SK-N-SH (cell line): ENCODE measurements around the gene ARMC7. TPM values are rescaled to one million over a fixed set of nuclear protein-coding genes. Genes with fewer than 3 reads are reported as not detected.
A peak's percentile ranks its signal among the peaks of the same experiment; 100 is the strongest.

Experiments
- CTCF ChIA-PET: fragments of 300-600, 350-600 bp; formaldehyde crosslinking; extraction: SDS; loops from one replicate; lab custom pipeline; 2021; lab: Yijun Ruan, JAX
- POLR2A ChIA-PET: fragments of 350-600 bp; sonication (Branson Sonifier 250); formaldehyde crosslinking; extraction: SDS; loops from one replicate; lab custom pipeline; 2020; ENCODE audit warnings: antibody characterized with exemption, inconsistent platforms; lab: Yijun Ruan, JAX
- DNase-seq: peaks from one replicate; pipeline ENCODE4 v3.0.0; 2012
- H2AFZ ChIP-seq: fragments of 200-600 bp; sonication (generic); 2 replicates; pipeline ENCODE4 v1.8.1; 2016; ENCODE audit warnings: antibody characterized with exemption, mild to moderate bottlenecking, low read depth
- H3F3A ChIP-seq: fragments of 200-600 bp; sonication (generic); replicated peaks from 2 replicates; pipeline ENCODE3; 2016; ENCODE audit warnings: antibody characterized with exemption, mild to moderate bottlenecking; ENCODE audit not compliant: insufficient read depth
- H3K27ac ChIP-seq, 2 experiments: fragments of 200-500 bp in 1 of 2; fragments of 200-600 bp in 1 of 2; sonication (Bioruptor generic) in 1 of 2; sonication (generic), shearing (Covaris generic) in 1 of 2; 2 replicates each; pipeline versions ENCODE4 v1.5.1 to v1.6.1; 2014 to 2016; ENCODE audit warnings: low read depth in 2 of 2, inconsistent platforms in 1 of 2, low read length in 1 of 2, mild to moderate bottlenecking in 1 of 2, mixed read lengths in 1 of 2
- H3K27me3 ChIP-seq: fragments of 200-600 bp; sonication (generic), shearing (Covaris generic); 2 replicates; pipeline ENCODE4 v1.6.1; 2016; ENCODE audit warnings: mixed run types; ENCODE audit not compliant: insufficient read depth
- H3K36me3 ChIP-seq, 2 experiments: fragments of 200-500 bp in 1 of 2; fragments of 200-600 bp in 1 of 2; sonication (Bioruptor generic) in 1 of 2; sonication (generic) in 1 of 2; replicated peaks in 1 of 2; 2 replicates each; pipeline versions ENCODE3 to v1.5.1; 2014 to 2016; ENCODE audit warnings: low read length in 1 of 2, mild to moderate bottlenecking in 1 of 2; ENCODE audit not compliant: insufficient read depth in 2 of 2, control insufficient read depth in 1 of 2
- H3K4me1 ChIP-seq, 2 experiments: fragments of 200-500 bp in 1 of 2; fragments of 200-600 bp in 1 of 2; sonication (Bioruptor generic) in 1 of 2; sonication (generic), shearing (Covaris generic) in 1 of 2; 2 replicates each; pipeline versions ENCODE4 v1.5.1 to v1.6.1; 2014 to 2016; ENCODE audit warnings: low read depth in 1 of 2, low read length in 1 of 2, mixed run types in 1 of 2; ENCODE audit not compliant: insufficient read depth in 2 of 2, control insufficient read depth in 1 of 2
- H3K4me2 ChIP-seq: fragments of 200-600 bp; sonication (generic), shearing (Covaris generic); 2 replicates; pipeline ENCODE4 v1.6.1; 2017; ENCODE audit warnings: mixed run types
- H3K4me3 ChIP-seq, 2 experiments: fragments of 200-500 bp in 1 of 2; fragments of 200-600 bp in 1 of 2; sonication (Bioruptor generic) in 1 of 2; sonication (generic), shearing (Covaris generic) in 1 of 2; 2 replicates each; pipeline versions ENCODE4 v1.5.1 to v1.8.1; 2014 to 2016; ENCODE audit warnings: low read depth in 2 of 2, inconsistent platforms in 1 of 2, low read length in 1 of 2, mild to moderate bottlenecking in 1 of 2, mixed read lengths in 1 of 2, moderate library complexity in 1 of 2
- H3K79me2 ChIP-seq: fragments of 200-600 bp; sonication (generic); 2 replicates; pipeline ENCODE4 v1.8.1; 2017; ENCODE audit warnings: mild to moderate bottlenecking; ENCODE audit not compliant: insufficient read depth
- H3K9ac ChIP-seq: fragments of 200-600 bp; sonication (generic); 2 replicates; pipeline ENCODE4 v1.6.1; 2017; ENCODE audit warnings: mixed run types
- H3K9me2 ChIP-seq: fragments of 200-600 bp; sonication (generic); 2 replicates; pipeline ENCODE4 v1.6.1; 2017; ENCODE audit warnings: mixed run types
- H3K9me3 ChIP-seq: fragments of 200-600 bp; sonication (generic); 2 replicates; pipeline ENCODE4 v1.6.1; 2017; ENCODE audit warnings: mixed run types, mild to moderate bottlenecking, moderate library complexity
- H4K20me1 ChIP-seq: fragments of 200-600 bp; sonication (generic); 2 replicates; pipeline ENCODE4 v1.6.1; 2017; ENCODE audit warnings: mild to moderate bottlenecking, mixed run types; ENCODE audit not compliant: insufficient read depth
- ELF1 ChIP-seq: IDR thresholded peaks from 2 replicates; pipeline ENCODE4 v1.4.0; 2012
- EP300 ChIP-seq, 2 experiments: IDR thresholded peaks; 2 replicates each; pipeline versions ENCODE4 v1.4.0 to v1.6.1; 2012; ENCODE audit warnings: borderline replicate concordance in 1 of 2, low read depth in 1 of 2, low read length in 1 of 2
- FOSL2 ChIP-seq: IDR thresholded peaks from 2 replicates; pipeline ENCODE4 v1.4.0; 2012; ENCODE audit warnings: low read depth, mild to moderate bottlenecking, moderate library complexity, borderline replicate concordance
- FOXM1 ChIP-seq: IDR thresholded peaks from 2 replicates; pipeline ENCODE4 v1.4.0; 2012; ENCODE audit warnings: low read depth, mild to moderate bottlenecking
- GATA2 ChIP-seq: sonication (generic); formaldehyde crosslinking; IDR thresholded peaks from 2 replicates; pipeline ENCODE4 v1.5.0; 2020; ENCODE audit warnings: mild to moderate bottlenecking, missing genetic modification reagents
- JUND ChIP-seq: IDR thresholded peaks from 2 replicates; pipeline ENCODE4 v1.4.0; 2012
- MAX ChIP-seq: IDR thresholded peaks from 2 replicates; pipeline ENCODE4 v1.4.0; 2012; ENCODE audit warnings: low read depth
- MEF2A ChIP-seq: IDR thresholded peaks from 2 replicates; pipeline ENCODE4 v1.4.0; 2012; ENCODE audit warnings: low read depth, borderline replicate concordance
- MXI1 ChIP-seq: IDR thresholded peaks from 2 replicates; pipeline ENCODE4 v1.6.1; 2012; ENCODE audit warnings: mild to moderate bottlenecking, low read depth, low read length, improper control_type of control experiment
- POLR2AphosphoS5 ChIP-seq: IDR thresholded peaks from 2 replicates; pipeline ENCODE4 v1.6.1; 2012; ENCODE audit warnings: low read depth, low read length
- RAD21 ChIP-seq: IDR thresholded peaks from 2 replicates; pipeline ENCODE4 v1.6.1; 2012; ENCODE audit warnings: mild to moderate bottlenecking, low read length
- REST ChIP-seq: IDR thresholded peaks from 2 replicates; pipeline ENCODE4 v1.6.1; 2012; ENCODE audit warnings: mild to moderate bottlenecking, low read depth, low read length, moderate library complexity
- RXRA ChIP-seq: IDR thresholded peaks from 2 replicates; pipeline ENCODE4 v1.4.0; 2012; ENCODE audit warnings: low read depth, mild to moderate bottlenecking, borderline replicate concordance
- SIN3A ChIP-seq: IDR thresholded peaks from 2 replicates; pipeline ENCODE4 v1.6.1; 2012; ENCODE audit warnings: low read depth, mild to moderate bottlenecking, low read length, moderate library complexity, borderline replicate concordance
- SMC3 ChIP-seq: IDR thresholded peaks from 2 replicates; pipeline ENCODE4 v1.6.1; 2012; ENCODE audit warnings: low read depth, low read length, improper control_type of control experiment
- TCF12 ChIP-seq: IDR thresholded peaks from 2 replicates; pipeline ENCODE4 v1.4.0; 2012
- TEAD4 ChIP-seq: IDR thresholded peaks from 2 replicates; pipeline ENCODE4 v1.4.0; 2012; ENCODE audit warnings: mild to moderate bottlenecking, borderline replicate concordance; ENCODE audit not compliant: insufficient read depth
- YY1 ChIP-seq: IDR thresholded peaks from 2 replicates; pipeline ENCODE4 v1.4.0; 2012; ENCODE audit warnings: low read depth, mild to moderate bottlenecking
- WGBS: methylation state at CpG from one replicate; pipeline ENCODE4 v1.1.6; 2017; ENCODE audit warnings: low lambda C conversion rate; 5-methylcytosine and 5-hydroxymethylcytosine counted together
- polyA plus RNA-seq, 3 experiments: library from polyadenylated mRNA; depleted of rRNA; stranded (reverse); fragments of >200 nt; gene quantifications; 2 replicates each; pipeline ENCODE4 v1.2.3, GENCODE V29; 2012
- TF ChIP-seq, protein P1 (sequence below): IDR thresholded peaks from 2 replicates; pipeline ENCODE4 v1.4.0; 2012; ENCODE audit warnings: low read depth, borderline replicate concordance
- TF ChIP-seq, protein P2 (sequence below): fragments of 200-600 bp; sonication (generic); IDR thresholded peaks from 2 replicates; pipeline ENCODE4 v1.6.1; 2017; ENCODE audit warnings: antibody characterized with exemption, mild to moderate bottlenecking, moderate library complexity
- TF ChIP-seq, protein P3 (sequence below): IDR thresholded peaks from 2 replicates; pipeline ENCODE4 v1.4.0; 2012; ENCODE audit warnings: low read depth, borderline replicate concordance
- TF ChIP-seq, protein P4 (sequence below): fragments of 150-350 bp; IDR thresholded peaks from 2 replicates; pipeline ENCODE4 v1.6.1; 2017; ENCODE audit warnings: antibody characterized with exemption, low read length, low read depth, borderline replicate concordance

ARMC7 gene
- polyA plus RNA-seq, 1 of the 3 experiments (the other 2 are of a cell fraction), result 10.8 TPM

- Histone ChIP-seq H3F3A (peaks cover 15% of the 10 kb centered on the region), H3K79me2 (peaks cover 21% of the 10 kb centered on the region; the same call in 1 of the 2 replicates), H3K4me1 (peaks cover 0 to 15% of the 10 kb centered on the region in 2 experiments; a peak in 1 of 4 replicates), H3K27ac (no peak overlapping the region; a peak in 1 of 4 replicates), H3K4me2 (peak overlapping the region; percentile 48; the same call in 1 of the 2 replicates), H3K9me2 (no peaks in the 10 kb centered on the region), H3K9ac (no peak overlapping the region; the same call in 1 of the 2 replicates), H4K20me1 (no peaks in the 10 kb centered on the region), H3K4me3 (peak overlapping the region in 1 of 2 experiments; percentile 40; a peak in 1 of 4 replicates), H3K9me3 (no peaks in the 10 kb centered on the region), H3K27me3 (no peaks in the 10 kb centered on the region), H3K36me3 (peaks cover 0 to 9% of the 10 kb centered on the region in 2 experiments), H2AFZ (peak overlapping the region; percentile 80; the same call in 1 of the 2 replicates)
- peak; percentile 94 for DNase-seq
- CTCF ChIA-PET, result interaction anchor here (0.6 to 11.4 kb wide), 89 partner anchors 9 to 520 kb away, joined by 3 to 422 read pairs (median 6); partner anchors contain the start of genes ATP5PD, FDXR, GGA3 and GRB2
- POLR2A ChIA-PET, result interaction anchor here (1.0 to 2.3 kb wide), 8 partner anchors 10 to 152 kb away, joined by 3 to 22 read pairs (median 6); partner anchors contain the start of genes NT5C and SUMO2
- TF ChIP-seq, protein P1, sequence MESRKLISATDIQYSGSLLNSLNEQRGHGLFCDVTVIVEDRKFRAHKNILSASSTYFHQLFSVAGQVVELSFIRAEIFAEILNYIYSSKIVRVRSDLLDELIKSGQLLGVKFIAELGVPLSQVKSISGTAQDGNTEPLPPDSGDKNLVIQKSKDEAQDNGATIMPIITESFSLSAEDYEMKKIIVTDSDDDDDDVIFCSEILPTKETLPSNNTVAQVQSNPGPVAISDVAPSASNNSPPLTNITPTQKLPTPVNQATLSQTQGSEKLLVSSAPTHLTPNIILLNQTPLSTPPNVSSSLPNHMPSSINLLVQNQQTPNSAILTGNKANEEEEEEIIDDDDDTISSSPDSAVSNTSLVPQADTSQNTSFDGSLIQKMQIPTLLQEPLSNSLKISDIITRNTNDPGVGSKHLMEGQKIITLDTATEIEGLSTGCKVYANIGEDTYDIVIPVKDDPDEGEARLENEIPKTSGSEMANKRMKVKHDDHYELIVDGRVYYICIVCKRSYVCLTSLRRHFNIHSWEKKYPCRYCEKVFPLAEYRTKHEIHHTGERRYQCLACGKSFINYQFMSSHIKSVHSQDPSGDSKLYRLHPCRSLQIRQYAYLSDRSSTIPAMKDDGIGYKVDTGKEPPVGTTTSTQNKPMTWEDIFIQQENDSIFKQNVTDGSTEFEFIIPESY, result no peak
- TF ChIP-seq JUND, result no peak
- no peak for TF ChIP-seq FOSL2
- peak; percentile 90 for TF ChIP-seq SMC3
- TF ChIP-seq, protein P2, sequence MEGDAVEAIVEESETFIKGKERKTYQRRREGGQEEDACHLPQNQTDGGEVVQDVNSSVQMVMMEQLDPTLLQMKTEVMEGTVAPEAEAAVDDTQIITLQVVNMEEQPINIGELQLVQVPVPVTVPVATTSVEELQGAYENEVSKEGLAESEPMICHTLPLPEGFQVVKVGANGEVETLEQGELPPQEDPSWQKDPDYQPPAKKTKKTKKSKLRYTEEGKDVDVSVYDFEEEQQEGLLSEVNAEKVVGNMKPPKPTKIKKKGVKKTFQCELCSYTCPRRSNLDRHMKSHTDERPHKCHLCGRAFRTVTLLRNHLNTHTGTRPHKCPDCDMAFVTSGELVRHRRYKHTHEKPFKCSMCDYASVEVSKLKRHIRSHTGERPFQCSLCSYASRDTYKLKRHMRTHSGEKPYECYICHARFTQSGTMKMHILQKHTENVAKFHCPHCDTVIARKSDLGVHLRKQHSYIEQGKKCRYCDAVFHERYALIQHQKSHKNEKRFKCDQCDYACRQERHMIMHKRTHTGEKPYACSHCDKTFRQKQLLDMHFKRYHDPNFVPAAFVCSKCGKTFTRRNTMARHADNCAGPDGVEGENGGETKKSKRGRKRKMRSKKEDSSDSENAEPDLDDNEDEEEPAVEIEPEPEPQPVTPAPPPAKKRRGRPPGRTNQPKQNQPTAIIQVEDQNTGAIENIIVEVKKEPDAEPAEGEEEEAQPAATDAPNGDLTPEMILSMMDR, result peak; percentile 99
- TF ChIP-seq POLR2AphosphoS5, result no peak
- TF ChIP-seq, protein P3, sequence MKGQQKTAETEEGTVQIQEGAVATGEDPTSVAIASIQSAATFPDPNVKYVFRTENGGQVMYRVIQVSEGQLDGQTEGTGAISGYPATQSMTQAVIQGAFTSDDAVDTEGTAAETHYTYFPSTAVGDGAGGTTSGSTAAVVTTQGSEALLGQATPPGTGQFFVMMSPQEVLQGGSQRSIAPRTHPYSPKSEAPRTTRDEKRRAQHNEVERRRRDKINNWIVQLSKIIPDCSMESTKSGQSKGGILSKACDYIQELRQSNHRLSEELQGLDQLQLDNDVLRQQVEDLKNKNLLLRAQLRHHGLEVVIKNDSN, result no peak
- no peak for TF ChIP-seq MEF2A
- TF ChIP-seq YY1, result no peak
- no peak for TF ChIP-seq TEAD4
- TF ChIP-seq TCF12, result no peak
- no peak for TF ChIP-seq GATA2 (CRISPR knock-in tag)
- TF ChIP-seq MAX, result peak; percentile 58; the same call in 1 of the 2 replicates
- peak; percentile 58; the same call in 1 of the 2 replicates for TF ChIP-seq MXI1
- no peak for TF ChIP-seq EP300 (IDR thresholded peaks at IDR 0.05; ENCODE audit: borderline replicate concordance in 1 of 2, low read depth in 1 of 2, low read length in 1 of 2)
- TF ChIP-seq FOXM1, result no peak
- TF ChIP-seq, protein P4, sequence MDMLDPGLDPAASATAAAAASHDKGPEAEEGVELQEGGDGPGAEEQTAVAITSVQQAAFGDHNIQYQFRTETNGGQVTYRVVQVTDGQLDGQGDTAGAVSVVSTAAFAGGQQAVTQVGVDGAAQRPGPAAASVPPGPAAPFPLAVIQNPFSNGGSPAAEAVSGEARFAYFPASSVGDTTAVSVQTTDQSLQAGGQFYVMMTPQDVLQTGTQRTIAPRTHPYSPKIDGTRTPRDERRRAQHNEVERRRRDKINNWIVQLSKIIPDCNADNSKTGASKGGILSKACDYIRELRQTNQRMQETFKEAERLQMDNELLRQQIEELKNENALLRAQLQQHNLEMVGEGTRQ, result no peak
- TF ChIP-seq RAD21, result peak; percentile 95
- no peak for TF ChIP-seq ELF1
- TF ChIP-seq RXRA, result no peak
- no peak for TF ChIP-seq REST
- no peak; the same call in 1 of the 2 replicates for TF ChIP-seq SIN3A
- 32% methylated on average over 22 of the region's 22 CpGs for WGBS
Measured at GRCh38 chr17:75113798-75114551, 4.2 kb downstream of the ARMC7 start.
